Keratinocyte (primary cell): Measurements from ENCODE around the gene MINK1. TPM values are rescaled to one million over a fixed set of nuclear protein-coding genes. Genes with fewer than 3 reads are reported as not detected.

ENCODE experiments used
- DNase-seq: peaks from one replicate; pipeline ENCODE4 v3.0.0-alpha.2; 2011; ENCODE audit warnings: low read depth, missing footprints, low spot score
- FAIRE-seq: peaks from 2 replicates; lab custom pipeline; 2011; peaks lifted over from hg19 to GRCh38; lab: Jason Lieb, UNC
- H2AFZ ChIP-seq: 2 replicates; pipeline ENCODE4 v1.6.0; 2012; ENCODE audit warnings: low read length, control low read depth, inconsistent platforms; ENCODE audit not compliant: control insufficient read depth
- H3K27ac ChIP-seq: 2 replicates; pipeline ENCODE4 v1.5.1; 2011; ENCODE audit warnings: low read length; ENCODE audit not compliant: control insufficient read depth, insufficient read depth
- H3K27me3 ChIP-seq: 3 replicates; pipeline ENCODE4 v1.6.0; 2011; ENCODE audit warnings: low read length; ENCODE audit not compliant: control insufficient read depth, insufficient read depth; ENCODE audit errors: extremely low read depth
- H3K36me3 ChIP-seq, 2 experiments: 2 replicates in 1 of 2; 3 replicates in 1 of 2; pipeline ENCODE4 v1.5.1; 2011; ENCODE audit warnings: low read length in 2 of 2, mild to moderate bottlenecking in 1 of 2; ENCODE audit not compliant: control insufficient read depth in 2 of 2, insufficient read depth in 2 of 2; ENCODE audit errors: extremely low read depth in 1 of 2
- H3K4me1 ChIP-seq: 3 replicates; pipeline ENCODE4 v1.5.1; 2011; ENCODE audit warnings: low read length; ENCODE audit not compliant: control insufficient read depth, insufficient read depth; ENCODE audit errors: extremely low read depth
- H3K4me2 ChIP-seq: 3 replicates; pipeline ENCODE4 v1.6.0; 2011; ENCODE audit warnings: low read depth, low read length; ENCODE audit not compliant: control insufficient read depth, insufficient read depth; ENCODE audit errors: extremely low read depth
- H3K4me3 ChIP-seq, 3 experiments: fragments of 200-600 bp in 1 of 3; sonication (generic) in 1 of 3; 2 replicates in 2 of 3; 3 replicates in 1 of 3; pipeline ENCODE4 v1.5.1; 2011 to 2016; ENCODE audit warnings: low read length in 3 of 3, mild to moderate bottlenecking in 3 of 3, control low read depth in 2 of 3, inconsistent platforms in 1 of 3, low read depth in 1 of 3, mixed read lengths in 1 of 3, mixed run types in 1 of 3, moderate library complexity in 1 of 3; ENCODE audit not compliant: control insufficient read depth in 2 of 3, insufficient read depth in 2 of 3; ENCODE audit errors: extremely low read depth in 1 of 3
- H3K79me2 ChIP-seq: 2 replicates; pipeline ENCODE4 v1.6.0; 2012; ENCODE audit warnings: low read length; ENCODE audit not compliant: control insufficient read depth, insufficient read depth
- H3K9ac ChIP-seq: 3 replicates; pipeline ENCODE4 v1.6.0; 2011; ENCODE audit warnings: low read length; ENCODE audit not compliant: control insufficient read depth, insufficient read depth; ENCODE audit errors: extremely low read depth
- H3K9me1 ChIP-seq: 3 replicates; pipeline ENCODE4 v1.6.0; 2011; ENCODE audit warnings: low read length; ENCODE audit not compliant: control insufficient read depth, insufficient read depth; ENCODE audit errors: extremely low read depth
- H3K9me3 ChIP-seq: 2 replicates; pipeline ENCODE4 v1.5.1; 2012; ENCODE audit warnings: low read depth, low read length; ENCODE audit not compliant: control insufficient read depth
- H4K20me1 ChIP-seq: 3 replicates; pipeline ENCODE4 v1.6.0; 2011; ENCODE audit warnings: low read length; ENCODE audit not compliant: control insufficient read depth, insufficient read depth; ENCODE audit errors: extremely low read depth
- CTCF ChIP-seq, 3 experiments: IDR thresholded peaks in 1 of 3; conservative IDR thresholded peaks in 1 of 3; optimal IDR thresholded peaks in 1 of 3; 2 replicates in 2 of 3; 3 replicates in 1 of 3; pipeline versions ENCODE3 to v1.5.1; 2011; ENCODE audit warnings: low read length in 3 of 3, mild to moderate bottlenecking in 3 of 3, moderate library complexity in 2 of 3, control low read depth in 1 of 3, inconsistent platforms in 1 of 3; ENCODE audit not compliant: insufficient read depth in 2 of 3; ENCODE audit errors: extremely low read depth in 1 of 3
- EZH2 ChIP-seq: IDR thresholded peaks from one replicate; pipeline ENCODE4 v1.6.1; 2012; ENCODE audit warnings: inconsistent platforms, mild to moderate bottlenecking, low read length, moderate library complexity
- dilution Hi-C: fragments of 300-500 bp; cut with MboI; formaldehyde crosslinking; loops from one replicate; pipeline ENCODE4 v1.7.0; 2020; ENCODE audit warnings: low sequenced_read_pairs; ENCODE audit not compliant: extremely low pct_ligation_motif_present
- polyA plus RNA-seq, 5 experiments: library from polyadenylated mRNA; depleted of rRNA in 3 of 5; stranded (reverse) in 3 of 5; stranded (forward) in 1 of 5; unstranded in 1 of 5; fragments of >200 nt; gene quantifications; 1 replicate in 1 of 5; 2 replicates in 3 of 5; 3 replicates in 1 of 5; pipeline versions ENCODE4 v1.2.1 to v1.2.3, GENCODE V29; 2011 to 2012; ENCODE audit warnings: missing spikeins in 2 of 5, low read depth in 1 of 5, low replicate concordance in 1 of 5

Gene MINK1
- polyA plus RNA-seq, 1 donor (not counting 4 experiments of a cell fraction or from before 2014, with no cell fraction given) = 82.8 TPM

GRCh38 chr17:4892499-4893221 lies 59.5 kb downstream of the MINK1 start:
- no peaks in the 10 kb centered on the region for H3K9me1 ChIP-seq
- TF ChIP-seq CTCF (optimal IDR thresholded peaks at IDR 0.05 in 1 of 3, IDR thresholded peaks at IDR 0.05 in 1 of 3, conservative IDR thresholded peaks at IDR 0.05 in 1 of 3; ENCODE audit: extremely low read depth in 1 of 3, insufficient read depth in 2 of 3, low read length in 3 of 3) (no peak), EZH2 (no peak)
- H3K4me1 ChIP-seq = no peaks in the 10 kb centered on the region
- dilution Hi-C loops = no loop called here
- H3K9ac ChIP-seq = no peak overlapping the region
- no peak overlapping the region for H2AFZ ChIP-seq
- peaks cover 57 to 59% of the 10 kb centered on the region in 2 experiments for H3K36me3 ChIP-seq
- DNase-seq (no peak), FAIRE-seq (no peak)
- no peaks in the 10 kb centered on the region for H3K9me3 ChIP-seq
- H3K27ac ChIP-seq = no peak overlapping the region
- peaks cover 10% of the 10 kb centered on the region for H4K20me1 ChIP-seq
- no peaks in the 10 kb centered on the region for H3K27me3 ChIP-seq
- H3K79me2 ChIP-seq = no peaks in the 10 kb centered on the region
- H3K4me2 ChIP-seq = no peak overlapping the region
- H3K4me3 ChIP-seq = no peak overlapping the region

- Histone ChIP-seq H3K27me3 (no peaks in the 10 kb centered on the region), H3K4me2 (no peak overlapping the region), H3K9me1 (no peaks in the 10 kb centered on the region), H3K4me1 (no peaks in the 10 kb centered on the region), H3K79me2 (no peaks in the 10 kb centered on the region), H3K4me3 (no peak overlapping the region), H3K9ac (no peak overlapping the region), H4K20me1 (peaks cover 10% of the 10 kb centered on the region), H3K27ac (no peak overlapping the region), H3K36me3 (peaks cover 54 to 55% of the 10 kb centered on the region in 2 experiments), H2AFZ (no peak overlapping the region), H3K9me3 (no peaks in the 10 kb centered on the region)
- dilution Hi-C loops = no loop called here
- DNase-seq (no peak), FAIRE-seq (no peak)
- TF ChIP-seq CTCF (optimal IDR thresholded peaks at IDR 0.05 in 1 of 3, IDR thresholded peaks at IDR 0.05 in 1 of 3, conservative IDR thresholded peaks at IDR 0.05 in 1 of 3; ENCODE audit: extremely low read depth in 1 of 3, insufficient read depth in 2 of 3, low read length in 3 of 3) (no peak), EZH2 (no peak)
These were observed 60.1 kb downstream of the MINK1 start for GRCh38 chr17:4893272-4893671.
